Caco-2 (cell line): ENCODE data around the gene TUBB1. TPM values are rescaled to one million over a fixed set of nuclear protein-coding genes. Genes with fewer than 3 reads are reported as not detected.
A peak's percentile ranks its signal among the peaks of the same experiment; 100 is the strongest.

Experiments
- BruUV-seq: library from RNA; stranded (reverse); fragments of 400-500 nt; replicated peaks from 2 replicates; lab custom pipeline; 2021; lab: Mats Ljungman, UMichigan
- CTCF ChIA-PET: fragments of 300-600 bp; sonication (Branson Sonifier 250); formaldehyde crosslinking; loops from one replicate; lab custom pipeline; 2022; ENCODE audit warnings: antibody characterized with exemption; lab: Charles Lee
- POLR2A ChIA-PET: fragments of 300-600 bp; sonication (Branson Sonifier 250); formaldehyde crosslinking; loops from one replicate; lab custom pipeline; 2022; ENCODE audit warnings: antibody characterized with exemption; lab: Charles Lee
- DNase-seq, 2 experiments: peaks; one replicate each; pipeline versions ENCODE4 v3.0.0 to v3.0.0-alpha.2; 2020 to 2022
- H3K27me3 ChIP-seq: replicated peaks from 2 replicates; pipeline ENCODE4 v1.6.0; 2011; ENCODE audit warnings: low read length; ENCODE audit not compliant: control insufficient read depth, insufficient read depth
- H3K36me3 ChIP-seq: 2 replicates; pipeline ENCODE4 v1.5.1; 2011; ENCODE audit warnings: low read length; ENCODE audit not compliant: control insufficient read depth, insufficient read depth
- H3K4me1 ChIP-seq: fragments of 250-450 bp; sonication (Bioruptor Pico); 2 replicates; pipeline ENCODE4 v1.5.1; 2020; ENCODE audit warnings: mild to moderate bottlenecking
- H3K4me3 ChIP-seq: 2 replicates; pipeline ENCODE4 v1.5.1; 2011; ENCODE audit warnings: low read depth, mild to moderate bottlenecking, control low read depth, low read length
- H3K9me3 ChIP-seq: fragments of 250-450 bp; sonication (Bioruptor Pico); 2 replicates; pipeline ENCODE4 v1.5.1; 2020; ENCODE audit warnings: mild to moderate bottlenecking, moderate library complexity
- H3K27ac Mint-ChIP-seq: one replicate; pipeline ENCODE4 v1.8.0; 2022; ENCODE audit warnings: mixed read lengths; ENCODE audit not compliant: unreplicated experiment
- H3K27me3 Mint-ChIP-seq: one replicate; pipeline ENCODE4 v1.8.0; 2022; ENCODE audit warnings: mixed read lengths; ENCODE audit not compliant: insufficient read depth, unreplicated experiment
- H3K36me3 Mint-ChIP-seq: one replicate; pipeline ENCODE4 v1.8.0; 2022; ENCODE audit warnings: mild to moderate bottlenecking, mixed read lengths; ENCODE audit not compliant: insufficient read depth, unreplicated experiment
- H3K4me1 Mint-ChIP-seq: one replicate; pipeline ENCODE4 v1.8.0; 2022; ENCODE audit warnings: low read depth, mixed read lengths; ENCODE audit not compliant: unreplicated experiment
- H3K4me3 Mint-ChIP-seq: one replicate; pipeline ENCODE4 v1.8.0; 2022; ENCODE audit warnings: mild to moderate bottlenecking, moderate library complexity, mixed read lengths; ENCODE audit not compliant: unreplicated experiment
- H3K9me3 Mint-ChIP-seq: one replicate; pipeline ENCODE4 v1.8.0; 2022; ENCODE audit warnings: mixed read lengths; ENCODE audit not compliant: unreplicated experiment
- CTCF ChIP-seq, 2 experiments: fragments of 200-600 bp in 1 of 2; IDR thresholded peaks; 1 replicate in 1 of 2; 2 replicates in 1 of 2; pipeline versions ENCODE4 v1.5.1 to v1.8.0; 2011 to 2022; ENCODE audit warnings: antibody characterized with exemption in 1 of 2, control low read depth in 1 of 2, inconsistent platforms in 1 of 2, low read depth in 1 of 2, low read length in 1 of 2, mild to moderate bottlenecking in 1 of 2, moderate library complexity in 1 of 2; ENCODE audit not compliant: insufficient read depth in 1 of 2, severe bottlenecking in 1 of 2, unreplicated experiment in 1 of 2
- intact Hi-C: fragments of 100-400 bp; cut with micrococcal nuclease; formaldehyde crosslinking; loops from one replicate; pipeline ENCODE4 v1.10.0; 2022; ENCODE audit not compliant: unreplicated experiment
- total RNA-seq: library from RNA; stranded (reverse); gene quantifications from 2 replicates; pipeline ENCODE4 v1.2.3, GENCODE V29; 2022

TUBB1 gene
- total RNA-seq, 1 experiment from 2014 or later, result 0.18 TPM

- peaks cover 24% of the 10 kb centered on the region for H3K4me1 ChIP-seq
- BruUV-seq, result no TSS peak
- POLR2A ChIA-PET, result interaction anchor here (1.5 kb wide), 1 partner anchor 28 kb away, joined by 4 read pairs; the partner anchor contains the start of gene ATP5F1E
- H3K36me3 ChIP-seq, result peaks cover 14% of the 10 kb centered on the region
- Mint-ChIP-seq H3K36me3 (peaks cover 50% of the 10 kb centered on the region), H3K9me3 (no peaks in the 10 kb centered on the region), H3K4me1 (peaks cover 8% of the 10 kb centered on the region), H3K27me3 (no peaks in the 10 kb centered on the region), H3K27ac (no peak overlapping the region), H3K4me3 (peak overlapping the region; percentile 74)
- H3K27me3 ChIP-seq, result no peaks in the 10 kb centered on the region
- TF ChIP-seq CTCF (IDR thresholded peaks at IDR 0.05; ENCODE audit: insufficient read depth in 1 of 2, low read depth in 1 of 2, low read length in 1 of 2, severe bottlenecking in 1 of 2, unreplicated experiment in 1 of 2), result no peak
- CTCF ChIA-PET, result no interaction called here
- no peak overlapping the region for H3K4me3 ChIP-seq
- intact Hi-C loops, result no loop called here
- peak in 1 of 2 experiments; percentile 40 for DNase-seq
- H3K9me3 ChIP-seq, result no peaks in the 10 kb centered on the region
These were observed 15.3 kb upstream of the TUBB1 start for GRCh38 chr20:59003836-59004492.

GRCh38 chr20:59004493-59004762 is 14.8 kb upstream of the TUBB1 start:
- Mint-ChIP-seq H3K36me3 (peaks cover 45% of the 10 kb centered on the region), H3K4me1 (peaks cover 8% of the 10 kb centered on the region), H3K9me3 (no peaks in the 10 kb centered on the region), H3K4me3 (peak overlapping the region; percentile 74), H3K27me3 (no peaks in the 10 kb centered on the region), H3K27ac (no peak overlapping the region)
- no peak for TF ChIP-seq CTCF (IDR thresholded peaks at IDR 0.05; ENCODE audit: insufficient read depth in 1 of 2, low read depth in 1 of 2, low read length in 1 of 2, severe bottlenecking in 1 of 2, unreplicated experiment in 1 of 2)
- Histone ChIP-seq H3K36me3 (peaks cover 14% of the 10 kb centered on the region), H3K27me3 (no peaks in the 10 kb centered on the region), H3K4me3 (no peak overlapping the region), H3K9me3 (no peaks in the 10 kb centered on the region), H3K4me1 (peaks cover 24% of the 10 kb centered on the region)
- intact Hi-C loops, result no loop called here
- DNase-seq, result peak in 1 of 2 experiments; percentile 33
- no TSS peak for BruUV-seq
- POLR2A ChIA-PET, result no interaction called here
- CTCF ChIA-PET, result no interaction called here

GRCh38 chr20:59004763-59005522 is 14.3 kb upstream of the TUBB1 start:
- peaks cover 40% of the 10 kb centered on the region for H3K36me3 Mint-ChIP-seq
- no peaks in the 10 kb centered on the region for H3K27me3 Mint-ChIP-seq
- Histone ChIP-seq H3K4me3 (no peak overlapping the region), H3K9me3 (no peaks in the 10 kb centered on the region), H3K27me3 (no peaks in the 10 kb centered on the region), H3K4me1 (peaks cover 24% of the 10 kb centered on the region), H3K36me3 (peaks cover 14% of the 10 kb centered on the region)
- intact Hi-C loops, result no loop called here
- POLR2A ChIA-PET, result no interaction called here
- no peak for TF ChIP-seq CTCF (IDR thresholded peaks at IDR 0.05; ENCODE audit: insufficient read depth in 1 of 2, low read depth in 1 of 2, low read length in 1 of 2, severe bottlenecking in 1 of 2, unreplicated experiment in 1 of 2)
- peaks cover 8% of the 10 kb centered on the region for H3K4me1 Mint-ChIP-seq
- DNase-seq, result peak in 1 of 2 experiments; percentile 41
- no TSS peak for BruUV-seq
- H3K9me3 Mint-ChIP-seq, result no peaks in the 10 kb centered on the region
- H3K27ac Mint-ChIP-seq, result no peak overlapping the region
- CTCF ChIA-PET, result no interaction called here
- peak overlapping the region; percentile 74 for H3K4me3 Mint-ChIP-seq
